GM19193 (cell line): ENCODE results near the gene WDR37.

Source experiments
- POLR2A ChIP-seq: IDR thresholded peaks from 4 replicates; pipeline ENCODE4 v1.6.1; 2011; ENCODE audit not compliant: insufficient read depth, insufficient read length; ENCODE audit errors: extremely low read depth

Gene WDR37

DNA sequence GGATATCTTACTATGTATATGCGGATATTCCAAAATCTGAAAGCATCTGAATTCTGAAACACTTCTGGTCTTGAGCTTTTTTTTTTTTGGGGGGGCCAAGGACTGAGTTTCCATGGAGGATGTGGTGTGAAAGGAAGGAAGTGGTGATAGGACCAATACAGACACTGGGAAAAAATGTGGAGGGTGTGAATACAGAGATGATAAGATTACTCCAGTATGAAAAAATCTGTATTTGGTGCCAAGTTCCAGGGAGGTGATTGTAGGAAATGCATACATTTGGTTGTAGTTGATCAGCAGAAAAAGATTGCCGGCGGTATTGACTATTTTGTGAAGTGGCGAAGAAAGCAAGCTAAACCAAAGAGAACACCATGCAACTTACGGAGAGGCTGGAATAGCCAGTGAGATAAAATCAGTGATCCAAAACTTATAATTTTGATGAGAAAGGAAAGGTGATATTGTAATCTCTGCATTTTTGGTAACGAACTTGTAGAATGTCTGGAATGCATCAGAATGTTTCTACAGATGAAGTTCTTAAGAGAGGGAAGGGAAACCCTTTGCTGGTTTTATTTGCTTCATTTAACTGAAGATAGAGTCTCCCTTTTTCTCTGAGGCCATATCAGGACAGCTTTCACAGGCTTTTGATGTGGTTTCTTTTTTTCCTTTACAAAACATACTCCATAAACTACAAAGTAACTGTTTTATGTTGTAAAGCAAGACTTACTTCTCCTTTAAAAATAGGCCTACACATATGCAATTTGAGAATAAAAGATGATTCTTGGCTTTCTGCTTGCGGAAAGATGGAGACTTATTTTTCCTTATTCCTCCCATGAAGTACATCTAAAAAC is 6.0 kb downstream of the WDR37 start:
- no peak for TF ChIP-seq POLR2A

DNA sequence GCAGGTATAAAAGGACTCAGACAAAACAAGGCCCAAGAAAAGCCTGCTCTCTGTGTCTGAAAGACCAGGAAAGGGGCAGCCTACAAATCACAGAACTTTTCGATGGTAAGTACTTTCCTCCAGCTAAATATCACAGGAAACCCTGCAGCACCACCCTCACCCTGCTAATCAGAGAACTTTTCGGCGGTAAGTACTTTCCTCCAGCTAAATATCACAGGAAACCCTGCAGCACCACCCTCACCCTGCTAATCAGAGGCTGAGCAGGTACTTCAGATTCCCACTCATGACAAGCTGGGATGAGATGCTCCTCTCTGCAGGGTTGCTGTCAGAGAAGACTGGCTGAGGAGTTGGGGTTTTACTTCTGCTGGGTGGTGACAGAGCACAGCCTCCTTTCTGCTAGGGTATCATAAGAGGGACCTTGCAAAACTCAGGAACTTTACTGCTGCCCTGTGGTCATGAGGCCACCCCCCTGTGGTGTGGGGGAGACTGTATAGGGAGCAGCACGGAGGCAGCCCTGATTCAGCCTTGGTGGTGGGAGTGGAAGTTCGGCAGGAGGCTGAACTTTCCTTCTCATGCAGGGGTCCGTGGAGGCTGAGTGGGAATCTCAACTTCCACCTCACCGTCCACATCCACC is 7.2 kb downstream of the WDR37 start:
- no peak for TF ChIP-seq POLR2A

DNA sequence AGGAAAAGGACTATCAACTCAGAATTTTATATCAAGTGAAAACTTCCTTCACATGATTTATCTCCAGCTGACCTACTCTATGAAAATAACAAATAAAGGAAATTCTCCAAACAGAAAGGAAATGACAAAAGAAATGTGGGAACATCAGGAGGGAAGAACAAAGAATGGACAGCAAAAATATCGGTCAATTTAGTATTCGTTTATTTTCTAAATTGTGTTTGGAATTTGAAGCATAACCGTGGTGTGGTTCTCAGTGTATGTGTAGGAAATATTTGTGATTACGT is 8.7 kb downstream of the WDR37 start:
- TF ChIP-seq POLR2A, result no peak

DNA sequence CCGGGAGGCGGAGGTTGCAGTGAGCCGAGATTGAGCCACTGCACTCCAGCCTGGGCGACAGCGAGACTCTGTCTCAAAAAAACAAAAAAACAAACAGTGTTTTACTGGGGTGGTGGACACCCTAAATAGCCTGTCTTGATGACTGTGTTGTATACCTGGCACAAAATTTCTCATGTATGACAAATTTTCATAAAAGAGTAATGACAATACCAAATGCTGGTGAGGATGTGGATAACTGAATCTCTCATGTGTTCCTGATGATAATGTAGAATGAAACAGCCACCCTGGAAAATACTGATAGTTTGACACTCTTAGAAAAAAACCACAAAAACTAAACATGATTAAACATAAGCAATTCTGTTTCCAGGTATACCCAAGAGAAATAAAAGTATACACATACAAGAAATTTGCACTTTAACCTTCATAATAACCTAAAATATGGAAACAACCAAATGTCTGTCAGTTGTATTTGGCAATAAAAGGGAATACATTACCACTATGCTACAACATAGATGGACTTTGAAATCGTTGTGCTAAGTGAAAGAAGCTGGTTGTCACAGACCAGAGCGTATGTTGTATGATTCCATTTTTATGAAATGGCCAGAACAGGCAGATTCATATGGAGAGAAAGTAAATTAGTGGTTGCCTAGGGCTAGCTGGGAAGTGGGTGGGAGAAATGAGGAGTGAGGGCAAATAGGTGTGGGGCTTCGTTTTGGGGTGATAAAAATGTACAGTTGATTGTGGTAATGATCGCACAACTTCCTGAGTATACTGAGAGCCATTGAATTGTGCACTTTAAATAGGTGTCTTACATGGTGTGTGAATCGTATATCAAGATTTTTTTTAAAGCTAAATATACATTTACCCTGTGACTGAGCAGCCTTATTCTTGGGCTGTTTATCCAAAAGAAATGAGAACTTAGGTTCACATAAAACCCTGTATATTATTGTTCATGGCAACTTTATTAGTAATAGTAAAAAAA is 12.5 kb downstream of the WDR37 start:
- no peak for TF ChIP-seq POLR2A

DNA sequence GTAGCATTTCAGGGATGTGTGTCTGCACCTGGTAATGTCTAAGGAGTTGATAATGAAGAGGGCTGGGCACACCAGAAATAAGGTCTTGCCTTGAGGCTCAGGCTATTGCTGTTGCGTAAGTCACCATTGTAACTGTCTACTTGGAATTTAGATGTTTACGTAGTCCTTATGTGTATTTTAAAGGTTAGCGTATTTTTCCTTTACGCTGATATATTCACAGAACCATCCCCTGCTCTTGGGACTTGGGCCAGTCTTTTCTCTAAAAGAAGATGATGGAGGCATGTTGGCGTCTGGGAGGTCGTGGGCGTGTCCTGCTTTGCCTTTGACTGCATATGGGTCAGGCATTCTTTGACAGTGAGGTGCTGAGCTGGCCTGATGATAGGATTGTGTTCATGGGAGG is 14.7 kb downstream of the WDR37 start:
- no peak for TF ChIP-seq POLR2A

DNA sequence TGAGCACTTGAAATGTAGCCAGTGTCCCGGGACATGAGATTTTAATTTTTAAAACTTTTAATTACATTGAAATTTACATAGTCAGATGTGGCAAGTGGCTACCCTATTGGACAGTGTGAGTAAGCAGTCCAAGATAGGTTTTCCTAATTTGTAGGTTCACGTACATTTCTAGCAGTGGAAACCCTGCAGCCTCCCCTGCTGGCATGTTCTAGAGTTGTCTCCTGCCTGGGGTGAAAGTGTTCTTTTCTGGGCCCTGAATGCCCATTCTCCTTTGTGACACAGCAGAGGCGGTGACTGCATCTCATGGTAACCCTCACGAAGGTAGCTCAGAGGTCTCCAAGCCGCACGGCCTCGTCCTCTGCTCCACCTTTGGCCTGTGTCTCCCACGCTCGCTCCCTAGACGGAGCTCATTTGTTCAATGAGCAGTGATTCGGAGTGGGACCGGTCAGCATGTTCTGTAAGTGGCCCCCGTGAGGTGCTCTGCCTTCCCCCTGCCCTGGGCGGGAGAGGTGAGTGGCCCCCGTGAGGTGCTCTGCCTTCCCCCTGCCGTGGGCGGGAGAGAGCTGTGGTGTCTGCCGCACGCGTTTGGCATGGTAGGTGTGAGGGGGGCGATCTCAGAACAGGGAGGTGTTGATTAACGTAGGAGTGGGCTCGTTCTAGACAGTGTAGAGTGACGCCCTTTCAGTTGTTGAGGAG is 18.0 kb downstream of the WDR37 start:
- no peak for TF ChIP-seq POLR2A

DNA sequence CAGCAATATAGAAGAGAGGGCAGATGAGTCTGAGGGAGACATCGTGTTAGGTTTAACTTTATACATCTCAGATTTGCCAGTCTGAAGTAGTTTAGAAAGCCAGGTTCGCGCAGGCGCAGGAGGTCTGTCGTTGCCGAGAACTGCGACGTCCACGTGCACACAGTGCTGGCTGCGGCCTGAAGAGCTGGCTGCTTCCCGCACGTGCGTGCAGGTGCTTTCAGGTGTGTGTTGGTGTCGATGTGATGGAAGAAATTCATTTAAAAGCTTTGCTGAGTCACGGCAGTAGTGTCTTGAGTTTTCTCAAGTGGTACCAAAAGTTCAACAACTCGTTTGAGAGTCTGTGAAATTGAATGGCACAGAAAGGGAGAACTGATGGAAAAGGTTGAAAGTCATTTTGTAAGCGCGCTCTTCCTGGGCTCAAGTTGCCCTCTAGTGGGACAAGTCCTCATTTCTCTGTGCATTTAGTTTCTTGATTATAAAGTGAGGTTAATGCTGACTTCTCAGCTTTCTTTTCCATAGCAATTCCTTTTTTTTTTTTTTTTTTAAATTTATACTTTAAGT is 18.6 kb downstream of the WDR37 start:
- TF ChIP-seq POLR2A, result no peak

DNA sequence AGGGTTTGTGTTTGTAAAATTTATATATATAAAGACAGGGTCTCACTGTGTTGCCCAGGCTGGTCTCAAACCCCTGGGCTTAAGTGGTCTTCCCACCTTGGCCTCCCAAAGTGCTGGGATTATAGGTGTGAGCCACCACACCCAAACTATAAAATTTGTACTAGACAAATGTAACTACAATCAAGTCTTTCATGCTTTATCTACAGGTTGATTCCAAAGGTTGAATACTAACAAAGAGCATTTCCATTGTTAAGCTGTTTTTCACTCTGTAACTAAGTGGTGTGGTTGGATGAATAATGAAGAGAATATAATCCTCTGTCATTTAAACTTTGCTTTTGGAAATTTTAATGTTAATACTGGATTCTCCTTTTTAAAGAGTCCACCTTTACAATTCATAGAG is 22.5 kb downstream of the WDR37 start:
- TF ChIP-seq POLR2A, result no peak

DNA sequence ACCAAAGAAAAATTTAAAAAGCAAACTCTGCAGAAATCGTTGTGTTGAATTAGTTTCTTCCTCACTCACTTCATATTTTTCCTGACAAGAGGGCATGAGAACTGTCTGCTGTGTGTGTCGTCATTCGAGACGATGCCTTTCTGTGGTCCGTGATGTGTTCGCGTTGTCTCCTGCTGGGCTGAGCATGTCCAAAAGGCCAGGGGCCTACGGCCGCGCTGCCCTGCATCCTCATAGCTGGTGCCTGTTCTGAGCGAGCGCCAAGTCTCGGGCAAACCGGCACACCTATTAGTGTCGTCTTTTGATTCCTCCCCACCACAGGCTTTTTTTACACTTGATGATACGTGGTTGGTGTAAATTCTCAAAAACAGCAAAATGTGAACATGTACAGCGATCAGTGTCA is 27.4 kb downstream of the WDR37 start:
- TF ChIP-seq POLR2A, result no peak

DNA sequence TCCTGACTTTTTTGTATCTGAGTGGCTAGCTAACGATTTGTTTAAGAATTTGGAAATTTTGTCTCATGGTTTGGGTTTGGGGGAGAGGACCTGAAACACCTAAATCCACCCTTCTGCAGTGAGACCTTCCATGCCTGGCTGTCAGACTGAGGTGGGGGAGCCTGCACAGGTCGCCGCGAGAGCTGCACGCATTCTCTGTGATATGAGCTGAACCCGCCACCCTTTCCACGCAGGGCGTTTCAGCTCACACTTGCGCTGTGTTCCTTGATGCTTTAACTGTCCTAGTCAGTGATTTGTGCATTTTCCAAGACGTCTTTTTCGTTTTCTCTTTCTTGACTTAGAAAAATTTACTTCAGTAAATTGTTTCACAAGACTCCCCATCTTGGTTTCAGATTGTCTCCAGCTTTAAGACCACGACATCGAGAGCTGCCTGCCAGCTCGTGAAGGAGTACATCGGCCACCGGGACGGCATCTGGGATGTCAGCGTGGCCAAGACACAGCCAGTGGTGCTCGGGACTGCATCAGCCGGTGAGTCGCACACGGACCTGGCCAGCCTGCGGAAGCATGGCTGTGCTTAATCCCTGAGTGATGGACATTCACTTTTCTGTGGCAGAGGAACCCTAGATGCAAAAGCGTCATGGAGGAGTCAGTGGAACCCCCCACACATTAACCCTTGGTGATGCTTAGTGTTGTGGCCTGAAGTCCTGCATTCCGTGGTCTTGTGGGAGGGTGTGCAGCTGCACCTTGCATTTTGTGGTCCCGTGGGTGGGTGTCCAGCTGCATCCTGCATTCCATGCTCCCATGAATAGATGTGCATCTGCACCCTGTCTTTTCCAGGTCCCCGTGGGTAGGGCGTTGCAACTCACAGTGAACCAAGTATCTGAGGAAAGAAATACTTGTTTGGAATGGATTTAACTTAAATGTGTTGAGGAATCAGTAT is 28.1 kb downstream of the WDR37 start:
- no peak for TF ChIP-seq POLR2A

DNA sequence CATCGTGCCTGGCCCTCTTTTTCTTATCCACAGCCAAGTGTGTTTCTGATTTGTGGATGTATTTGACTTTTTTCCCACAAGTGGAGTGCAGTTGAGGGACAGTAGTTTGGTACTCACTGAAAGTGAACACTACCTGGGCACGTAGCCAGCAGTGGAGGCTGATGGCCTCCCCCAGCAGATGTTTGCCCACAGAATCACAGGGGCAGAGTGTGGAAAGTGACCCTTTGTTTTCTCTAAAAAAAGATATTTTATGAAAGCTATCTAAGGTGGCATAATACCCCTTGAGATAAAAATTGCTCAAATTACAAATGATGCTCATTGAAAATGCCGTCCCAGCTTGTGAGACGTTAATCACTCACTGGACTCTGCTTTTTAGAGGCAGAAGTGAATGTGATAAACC is 29.1 kb downstream of the WDR37 start:
- TF ChIP-seq POLR2A, result no peak

DNA sequence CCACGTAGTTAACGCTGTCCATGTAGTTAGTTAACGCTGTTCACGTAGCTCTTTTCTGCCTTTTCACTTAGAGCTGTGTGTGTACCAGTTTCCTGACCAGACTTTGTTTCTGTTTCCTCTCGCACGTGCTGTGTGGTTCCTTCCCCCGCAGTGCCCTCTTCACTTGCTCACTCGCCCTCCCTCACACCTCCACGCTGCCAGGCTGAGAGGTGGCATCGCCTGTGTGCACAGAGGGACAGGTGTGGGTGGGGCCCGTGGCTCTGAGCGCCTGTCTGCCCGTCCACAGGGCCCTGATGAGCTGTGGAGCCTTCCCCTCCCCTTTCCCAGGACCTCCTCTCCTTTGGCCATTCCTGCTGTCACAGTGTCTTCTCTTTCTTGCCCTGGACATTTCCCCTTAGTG is 30.6 kb downstream of the WDR37 start:
- no peak for TF ChIP-seq POLR2A

DNA sequence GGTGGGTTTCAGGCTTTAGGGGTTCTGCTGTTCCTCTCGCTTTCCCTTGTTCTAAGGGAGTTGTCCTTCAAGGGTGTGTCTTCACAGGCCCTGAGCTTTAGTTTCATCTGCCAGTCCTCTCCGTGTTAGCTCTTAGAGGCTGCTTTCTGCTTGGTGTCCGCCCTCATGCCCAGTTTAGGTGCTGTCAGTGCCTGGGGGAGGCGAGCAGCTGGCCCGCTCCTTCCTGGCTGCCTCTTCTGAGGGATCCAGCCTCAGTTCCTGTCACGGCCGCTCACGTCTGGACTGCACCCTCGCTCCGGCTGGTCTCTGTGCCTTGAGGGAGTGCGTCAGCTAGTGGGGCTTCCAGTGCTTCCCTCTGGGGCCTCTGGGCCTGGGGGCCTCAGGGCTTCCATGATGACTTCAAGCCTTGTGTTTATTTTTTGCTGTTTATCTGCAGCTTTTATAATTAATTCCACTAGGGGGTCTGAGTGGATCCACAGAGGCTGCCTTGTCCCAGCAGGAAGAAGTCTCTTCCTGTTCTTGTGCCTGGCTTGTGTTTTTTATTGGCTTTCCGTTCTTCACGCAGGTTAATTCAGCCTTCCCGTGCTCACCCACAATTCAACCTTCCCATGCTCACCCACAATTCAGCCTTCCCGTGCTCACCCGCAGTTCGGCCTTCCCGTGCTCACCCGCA is 33.0 kb downstream of the WDR37 start:
- TF ChIP-seq POLR2A, result no peak

DNA sequence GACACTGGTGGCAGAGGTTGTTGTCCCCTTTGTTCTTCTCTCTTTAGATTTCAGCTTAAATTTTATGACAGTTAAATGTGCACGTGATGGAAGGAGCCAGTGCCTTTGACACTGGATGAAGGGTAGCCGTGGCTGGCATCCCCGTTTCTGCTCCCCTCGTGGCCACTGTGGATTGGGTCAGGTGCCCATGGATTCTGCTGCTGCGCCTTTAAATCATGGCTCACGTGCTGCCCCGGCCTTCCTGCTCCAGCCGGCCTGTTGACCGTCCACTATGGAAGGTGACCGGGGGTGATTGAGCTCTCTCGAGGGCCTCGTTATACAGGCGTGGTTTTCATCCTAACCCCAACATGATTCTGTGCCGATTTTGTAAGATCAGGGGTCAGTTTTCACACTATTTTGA is 34.5 kb downstream of the WDR37 start:
- no peak for TF ChIP-seq POLR2A

DNA sequence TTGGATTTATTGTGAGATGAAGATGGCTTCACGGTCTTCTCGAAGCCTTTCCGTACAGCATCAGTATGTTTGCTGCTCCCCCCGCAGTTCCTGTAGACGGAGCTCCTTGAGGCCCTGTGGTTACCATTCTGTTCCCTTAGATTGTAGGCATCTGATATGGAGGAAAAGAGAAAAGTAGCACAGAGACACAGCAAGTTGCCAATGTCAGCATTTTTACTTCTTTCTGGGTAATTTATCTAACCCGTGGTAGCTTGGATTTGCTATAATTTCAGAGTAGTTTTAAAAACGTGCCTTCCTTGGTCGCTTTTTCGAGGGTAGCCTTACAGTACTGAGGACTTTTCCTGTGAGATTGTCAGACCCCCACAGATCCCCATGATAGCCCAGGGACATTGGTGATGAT is 37.5 kb downstream of the WDR37 start:
- no peak for TF ChIP-seq POLR2A
